ENCODE data around the gene HPCAL1. TPM values are rescaled to one million over a fixed set of nuclear protein-coding genes. Genes with fewer than 3 reads are reported as not detected.

The HPCAL1 gene
- total RNA-seq, 2 donors from 2014 or later = 22.5 to 203 TPM

- no peak for DNase-seq (ENCODE audit: low spot score)
- Histone ChIP-seq H3K36me3 (no peaks in the 10 kb centered on the region), H3K4me3 (no peak overlapping the region), H3K4me1 (replicated peaks) (peaks cover 4% of the 10 kb centered on the region), H3K27me3 (replicated peaks; ENCODE audit: insufficient read depth) (no peaks in the 10 kb centered on the region), H3K27ac (no peak overlapping the region), H3K9me3 (no peaks in the 10 kb centered on the region)
- no peak for TF ChIP-seq POLR2A (IDR thresholded peaks at IDR 0.05)
- TF ChIP-seq CTCF (IDR thresholded peaks at IDR 0.05) = no peak
- no peak for TF ChIP-seq POLR2AphosphoS5 (IDR thresholded peaks at IDR 0.05)
- intact Hi-C loops (cut with DNase I) = no loop called here
- 89% methylated on average over 4 of the region's 4 CpGs for WGBS
Observed at GRCh38 chr2:10393640-10393982, 90.9 kb downstream of the HPCAL1 start.

GRCh38 chr2:10395893-10396292, 93.2 kb downstream of the HPCAL1 start:
- Histone ChIP-seq H3K27ac (no peak overlapping the region), H3K36me3 (no peaks in the 10 kb centered on the region), H3K4me1 (replicated peaks) (no peaks in the 10 kb centered on the region), H3K9me3 (no peaks in the 10 kb centered on the region), H3K4me3 (no peak overlapping the region), H3K27me3 (replicated peaks; ENCODE audit: insufficient read depth) (no peaks in the 10 kb centered on the region)
- intact Hi-C loops (cut with DNase I) = no loop called here
- TF ChIP-seq POLR2A (IDR thresholded peaks at IDR 0.05) (no peak), CTCF (IDR thresholded peaks at IDR 0.05) (no peak), POLR2AphosphoS5 (IDR thresholded peaks at IDR 0.05) (no peak)
- DNase-seq (ENCODE audit: low spot score) = no peak
- 60% methylated on average over 14 of the region's 14 CpGs for WGBS

- Histone ChIP-seq H3K27ac (no peak overlapping the region), H3K27me3 (replicated peaks; ENCODE audit: insufficient read depth) (no peaks in the 10 kb centered on the region), H3K4me1 (replicated peaks) (no peaks in the 10 kb centered on the region), H3K9me3 (no peaks in the 10 kb centered on the region), H3K36me3 (no peaks in the 10 kb centered on the region), H3K4me3 (no peak overlapping the region)
- WGBS = 87% methylated on average over 13 of the region's 13 CpGs
- no peak for TF ChIP-seq POLR2A (IDR thresholded peaks at IDR 0.05)
- TF ChIP-seq CTCF (IDR thresholded peaks at IDR 0.05) = no peak
- TF ChIP-seq POLR2AphosphoS5 (IDR thresholded peaks at IDR 0.05) = no peak
- intact Hi-C loops (cut with DNase I) = no loop called here
- DNase-seq (ENCODE audit: low spot score) = no peak
Observed at GRCh38 chr2:10396464-10396863, 93.8 kb downstream of the HPCAL1 start.

GRCh38 chr2:10397297-10397875, 94.7 kb downstream of the HPCAL1 start:
- Histone ChIP-seq H3K27me3 (replicated peaks; ENCODE audit: insufficient read depth) (no peaks in the 10 kb centered on the region), H3K9me3 (no peaks in the 10 kb centered on the region), H3K4me3 (no peak overlapping the region), H3K27ac (no peak overlapping the region), H3K4me1 (replicated peaks) (no peaks in the 10 kb centered on the region), H3K36me3 (no peaks in the 10 kb centered on the region)
- DNase-seq (ENCODE audit: low spot score) = no peak
- 91% methylated on average over 13 of the region's 16 CpGs for WGBS
- intact Hi-C loops (cut with DNase I) = no loop called here
- TF ChIP-seq CTCF (IDR thresholded peaks at IDR 0.05) (no peak), POLR2A (IDR thresholded peaks at IDR 0.05) (no peak), POLR2AphosphoS5 (IDR thresholded peaks at IDR 0.05) (no peak)

- H3K9me3 ChIP-seq = no peaks in the 10 kb centered on the region
- no peaks in the 10 kb centered on the region for H3K4me1 ChIP-seq (replicated peaks)
- intact Hi-C loops (cut with DNase I) = no loop called here
- WGBS = 69% methylated on average over 4 of the region's 4 CpGs
- H3K27ac ChIP-seq = no peak overlapping the region
- no peaks in the 10 kb centered on the region for H3K36me3 ChIP-seq
- DNase-seq (ENCODE audit: low spot score) = no peak
- no peaks in the 10 kb centered on the region for H3K27me3 ChIP-seq (replicated peaks; ENCODE audit: insufficient read depth)
- no peak overlapping the region for H3K4me3 ChIP-seq
- no peak for TF ChIP-seq CTCF (IDR thresholded peaks at IDR 0.05)
- no peak for TF ChIP-seq POLR2A (IDR thresholded peaks at IDR 0.05)
- TF ChIP-seq POLR2AphosphoS5 (IDR thresholded peaks at IDR 0.05) = no peak
Observed at GRCh38 chr2:10397878-10398277, 95.2 kb downstream of the HPCAL1 start.

All from prostate gland (tissue), 2 donors.